PC-3 (cell line): ENCODE measurements around the gene SLC12A3. TPM values are rescaled to one million over a fixed set of nuclear protein-coding genes. Genes with fewer than 3 reads are reported as not detected.

ENCODE experiments used
- ATAC-seq: fragments of 200-7000 bp; cut with Tn5 transposase; 2 replicates; pipeline ENCODE4 v1.9.1; 2020; ENCODE audit warnings: mild to moderate bottlenecking, moderate library complexity
- BruUV-seq: library from RNA; stranded (reverse); fragments of 400-500 nt; replicated peaks from 2 replicates; lab custom pipeline; 2021; lab: Mats Ljungman, UMichigan
- CTCF ChIA-PET: fragments of 300-600 bp; sonication (Branson Sonifier 250); formaldehyde crosslinking; loops from one replicate; lab custom pipeline; 2022; ENCODE audit warnings: antibody characterized with exemption; lab: Charles Lee
- POLR2A ChIA-PET: fragments of 300-600 bp; sonication (Branson Sonifier 250); formaldehyde crosslinking; loops from one replicate; lab custom pipeline; 2022; ENCODE audit warnings: antibody characterized with exemption; ENCODE audit not compliant: unreplicated experiment; lab: Charles Lee
- DNase-seq: peaks from one replicate; pipeline ENCODE4 v3.0.0-alpha.2; 2015
- H2AFZ ChIP-seq: fragments of 300-600 bp; sonication (generic); 2 replicates; pipeline ENCODE4 v1.6.0; 2016; ENCODE audit warnings: antibody characterized with exemption, low read length
- H3F3A ChIP-seq: fragments of 300-600 bp; sonication (generic); one replicate; pipeline ENCODE4 v1.6.0; 2017; ENCODE audit warnings: antibody characterized with exemption, low read length, control low read depth, mild to moderate bottlenecking; ENCODE audit not compliant: unreplicated experiment
- H3K27ac ChIP-seq: fragments of 300-600 bp; sonication (generic); 2 replicates; pipeline ENCODE4 v1.5.1; 2016; ENCODE audit warnings: mild to moderate bottlenecking, low read length
- H3K27me3 ChIP-seq: fragments of 300-600 bp; sonication (generic); 2 replicates; pipeline ENCODE4 v1.6.1; 2016; ENCODE audit warnings: low read length, mixed read lengths
- H3K36me3 ChIP-seq: fragments of 300-600 bp; sonication (generic); 2 replicates; pipeline ENCODE4 v1.6.1; 2016; ENCODE audit warnings: low read depth, mixed run types, low read length, mixed read lengths
- H3K4me1 ChIP-seq: fragments of 300-600 bp; sonication (generic); 2 replicates; pipeline ENCODE4 v1.5.1; 2016; ENCODE audit warnings: low read length; ENCODE audit not compliant: insufficient read depth
- H3K4me2 ChIP-seq: fragments of 300-600 bp; sonication (generic); 2 replicates; pipeline ENCODE4 v1.6.0; 2016; ENCODE audit warnings: low read length
- H3K4me3 ChIP-seq: fragments of 300-600 bp; sonication (generic); 2 replicates; pipeline ENCODE4 v1.5.1; 2016; ENCODE audit warnings: mild to moderate bottlenecking, low read length, mixed read lengths
- H3K79me2 ChIP-seq: fragments of 300-600 bp; sonication (generic); 2 replicates; pipeline ENCODE4 v1.6.1; 2017; ENCODE audit warnings: low read length, mixed read lengths
- H3K9ac ChIP-seq: fragments of 300-600 bp; sonication (generic); 2 replicates; pipeline ENCODE4 v1.6.0; 2016; ENCODE audit warnings: mild to moderate bottlenecking, low read length
- H3K9me2 ChIP-seq: fragments of 300-600 bp; sonication (generic); replicated peaks from 2 replicates; pipeline ENCODE4 v1.6.1; 2016; ENCODE audit warnings: mixed run types, low read length, mixed read lengths
- H3K9me3 ChIP-seq: fragments of 300-600 bp; sonication (generic); 2 replicates; pipeline ENCODE4 v1.6.1; 2016; ENCODE audit warnings: low read length, mixed read lengths
- H4K20me1 ChIP-seq: fragments of 300-600 bp; sonication (generic); 2 replicates; pipeline ENCODE4 v1.6.1; 2016; ENCODE audit warnings: low read length, mixed read lengths
- EZH2 ChIP-seq: fragments of 300-600 bp; sonication (generic); IDR thresholded peaks from one replicate; pipeline ENCODE4 v1.6.1; 2017; ENCODE audit warnings: antibody characterized with exemption, mild to moderate bottlenecking, low read length; ENCODE audit not compliant: unreplicated experiment
- EZH2phosphoT487 ChIP-seq: fragments of 300-600 bp; sonication (generic); IDR thresholded peaks from 2 replicates; pipeline ENCODE4 v1.6.1; 2018; ENCODE audit warnings: mild to moderate bottlenecking, antibody characterized with exemption, low read length, borderline replicate concordance
- intact Hi-C: fragments of 100-400 bp; cut with micrococcal nuclease; formaldehyde crosslinking; loops from 2 replicates; pipeline ENCODE4 v1.9.0; 2023
- total RNA-seq: library from RNA; depleted of rRNA; stranded (reverse); fragments of >200 nt; gene quantifications from 2 replicates; pipeline ENCODE4 v1.2.3, GENCODE V29; 2014
- TF ChIP-seq, protein P1 (sequence below): fragments of 300-600 bp; sonication (generic); conservative IDR thresholded peaks from 2 replicates; pipeline ENCODE4 v1.5.1; 2017; ENCODE audit warnings: antibody characterized with exemption, low read depth, mild to moderate bottlenecking, low read length

Gene SLC12A3
- total RNA-seq, 1 experiment from 2014 or later, result not detected

DNA sequence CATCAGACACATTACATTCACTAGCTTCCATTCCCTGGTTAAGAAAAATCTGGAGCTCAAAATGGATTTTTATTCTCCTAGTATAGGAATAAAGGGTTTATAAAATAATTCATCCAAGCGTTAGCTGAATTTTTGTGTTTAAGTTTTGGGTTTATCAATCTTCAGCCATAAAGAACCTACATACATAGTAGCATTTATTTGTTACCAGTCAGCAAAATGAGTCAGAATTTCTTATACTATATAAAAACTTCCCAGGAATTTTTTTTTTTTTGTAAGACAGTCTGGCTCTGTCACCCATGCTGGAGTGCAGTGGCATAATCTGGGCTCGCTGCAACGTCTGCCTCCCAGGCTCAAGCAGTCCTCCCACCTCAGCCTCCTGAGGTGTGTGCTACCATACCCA is 40.2 kb upstream of the SLC12A3 start:
- H3K9ac ChIP-seq, result no peak overlapping the region
- H3K79me2 ChIP-seq, result no peaks in the 10 kb centered on the region
- ChIA-PET CTCF (no interaction called here), POLR2A (no interaction called here)
- intact Hi-C loops, result no loop called here
- no peak overlapping the region for H3K27ac ChIP-seq
- BruUV-seq, result no TSS peak
- peaks cover 18% of the 10 kb centered on the region; the same call in 1 of the 2 replicates for H3K36me3 ChIP-seq
- TF ChIP-seq EZH2 (no peak), EZH2phosphoT487 (no peak)
- TF ChIP-seq, protein P1, sequence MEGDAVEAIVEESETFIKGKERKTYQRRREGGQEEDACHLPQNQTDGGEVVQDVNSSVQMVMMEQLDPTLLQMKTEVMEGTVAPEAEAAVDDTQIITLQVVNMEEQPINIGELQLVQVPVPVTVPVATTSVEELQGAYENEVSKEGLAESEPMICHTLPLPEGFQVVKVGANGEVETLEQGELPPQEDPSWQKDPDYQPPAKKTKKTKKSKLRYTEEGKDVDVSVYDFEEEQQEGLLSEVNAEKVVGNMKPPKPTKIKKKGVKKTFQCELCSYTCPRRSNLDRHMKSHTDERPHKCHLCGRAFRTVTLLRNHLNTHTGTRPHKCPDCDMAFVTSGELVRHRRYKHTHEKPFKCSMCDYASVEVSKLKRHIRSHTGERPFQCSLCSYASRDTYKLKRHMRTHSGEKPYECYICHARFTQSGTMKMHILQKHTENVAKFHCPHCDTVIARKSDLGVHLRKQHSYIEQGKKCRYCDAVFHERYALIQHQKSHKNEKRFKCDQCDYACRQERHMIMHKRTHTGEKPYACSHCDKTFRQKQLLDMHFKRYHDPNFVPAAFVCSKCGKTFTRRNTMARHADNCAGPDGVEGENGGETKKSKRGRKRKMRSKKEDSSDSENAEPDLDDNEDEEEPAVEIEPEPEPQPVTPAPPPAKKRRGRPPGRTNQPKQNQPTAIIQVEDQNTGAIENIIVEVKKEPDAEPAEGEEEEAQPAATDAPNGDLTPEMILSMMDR, result no peak
- no peak overlapping the region for H3K4me3 ChIP-seq
- no peaks in the 10 kb centered on the region for H3K9me2 ChIP-seq
- H3F3A ChIP-seq, result no peaks in the 10 kb centered on the region
- no peaks in the 10 kb centered on the region for H3K4me1 ChIP-seq
- no peaks in the 10 kb centered on the region for H4K20me1 ChIP-seq
- H3K9me3 ChIP-seq, result no peaks in the 10 kb centered on the region
- no peak overlapping the region for H3K4me2 ChIP-seq
- DNase-seq (no peak), ATAC-seq (no peak)
- H2AFZ ChIP-seq, result no peak overlapping the region
- H3K27me3 ChIP-seq, result no peaks in the 10 kb centered on the region

DNA sequence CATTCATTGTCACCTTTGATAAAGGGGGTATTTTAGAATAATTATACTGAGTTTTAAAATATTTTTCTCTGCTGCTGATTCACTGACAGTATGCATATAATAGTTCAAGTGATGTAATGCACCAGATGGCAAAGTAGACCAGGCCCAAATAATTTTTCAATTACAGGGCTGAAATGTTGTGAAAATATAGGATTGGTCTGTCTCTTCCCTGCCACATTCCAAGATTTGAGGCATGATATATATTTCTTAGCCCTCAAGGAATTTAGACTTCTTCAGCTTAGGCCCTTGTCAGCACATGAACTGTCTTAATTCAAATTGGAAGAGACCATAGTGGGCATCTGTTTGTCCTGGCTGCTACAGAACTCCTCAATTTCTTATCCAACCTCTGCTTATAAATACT is 39.2 kb upstream of the SLC12A3 start:
- Histone ChIP-seq H2AFZ (no peak overlapping the region), H3K27ac (no peak overlapping the region), H3K9me3 (no peaks in the 10 kb centered on the region), H3K9ac (no peak overlapping the region), H3K4me2 (no peak overlapping the region), H3F3A (no peaks in the 10 kb centered on the region), H3K4me3 (no peak overlapping the region), H3K27me3 (no peaks in the 10 kb centered on the region), H4K20me1 (no peaks in the 10 kb centered on the region), H3K4me1 (no peaks in the 10 kb centered on the region), H3K79me2 (no peaks in the 10 kb centered on the region), H3K36me3 (peaks cover 18% of the 10 kb centered on the region; the same call in 1 of the 2 replicates), H3K9me2 (no peaks in the 10 kb centered on the region)
- no TSS peak for BruUV-seq
- ATAC-seq (no peak), DNase-seq (no peak)
- intact Hi-C loops, result no loop called here
- ChIA-PET POLR2A (no interaction called here), CTCF (no interaction called here)
- TF ChIP-seq EZH2phosphoT487, result no peak
- no peak for TF ChIP-seq EZH2
- TF ChIP-seq, protein P1, result no peak

DNA sequence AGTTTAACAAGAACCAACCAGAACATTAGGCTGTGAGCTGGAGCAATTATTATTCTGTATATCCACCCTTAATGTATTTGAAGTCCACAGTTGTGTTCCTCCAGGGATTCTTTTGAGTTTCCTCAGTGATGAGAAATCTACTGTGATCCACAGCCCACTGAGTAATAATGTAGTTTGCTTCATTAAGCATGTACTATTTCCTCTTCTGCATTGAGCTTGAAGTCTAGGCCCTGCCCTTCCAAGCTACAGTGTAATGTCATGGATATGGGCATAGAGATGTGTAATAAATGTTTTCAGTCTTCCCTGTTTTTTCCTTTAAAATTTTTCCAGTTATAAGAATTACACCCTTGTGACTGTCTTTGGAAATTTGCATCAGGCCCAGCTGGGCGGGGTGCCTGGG is 36.4 kb upstream of the SLC12A3 start:
- no peak overlapping the region for H3K4me3 ChIP-seq
- CTCF ChIA-PET, result no interaction called here
- H3F3A ChIP-seq, result no peaks in the 10 kb centered on the region
- POLR2A ChIA-PET, result no interaction called here
- ATAC-seq (no peak), DNase-seq (no peak)
- H2AFZ ChIP-seq, result no peak overlapping the region
- intact Hi-C loops, result no loop called here
- no peaks in the 10 kb centered on the region for H3K4me1 ChIP-seq
- peaks cover 22% of the 10 kb centered on the region for H3K36me3 ChIP-seq
- no peaks in the 10 kb centered on the region for H4K20me1 ChIP-seq
- no peak overlapping the region for H3K9ac ChIP-seq
- no peaks in the 10 kb centered on the region for H3K79me2 ChIP-seq
- no peak overlapping the region for H3K4me2 ChIP-seq
- no peaks in the 10 kb centered on the region for H3K27me3 ChIP-seq
- no peak overlapping the region for H3K27ac ChIP-seq
- no peaks in the 10 kb centered on the region for H3K9me3 ChIP-seq
- BruUV-seq, result no TSS peak
- TF ChIP-seq EZH2phosphoT487, result no peak
- TF ChIP-seq, protein P1, result no peak
- no peak for TF ChIP-seq EZH2
- H3K9me2 ChIP-seq, result no peaks in the 10 kb centered on the region
